HG02798 (cell line): ENCODE data around the gene FAM120A.

Experiments used
- ATAC-seq: cut with Tn5 transposase; IDR thresholded peaks from one replicate; pipeline ENCODE4 v1.9.1; 2021; ENCODE audit warnings: mild to moderate bottlenecking; ENCODE audit not compliant: unreplicated experiment, poor library complexity

FAM120A gene

DNA sequence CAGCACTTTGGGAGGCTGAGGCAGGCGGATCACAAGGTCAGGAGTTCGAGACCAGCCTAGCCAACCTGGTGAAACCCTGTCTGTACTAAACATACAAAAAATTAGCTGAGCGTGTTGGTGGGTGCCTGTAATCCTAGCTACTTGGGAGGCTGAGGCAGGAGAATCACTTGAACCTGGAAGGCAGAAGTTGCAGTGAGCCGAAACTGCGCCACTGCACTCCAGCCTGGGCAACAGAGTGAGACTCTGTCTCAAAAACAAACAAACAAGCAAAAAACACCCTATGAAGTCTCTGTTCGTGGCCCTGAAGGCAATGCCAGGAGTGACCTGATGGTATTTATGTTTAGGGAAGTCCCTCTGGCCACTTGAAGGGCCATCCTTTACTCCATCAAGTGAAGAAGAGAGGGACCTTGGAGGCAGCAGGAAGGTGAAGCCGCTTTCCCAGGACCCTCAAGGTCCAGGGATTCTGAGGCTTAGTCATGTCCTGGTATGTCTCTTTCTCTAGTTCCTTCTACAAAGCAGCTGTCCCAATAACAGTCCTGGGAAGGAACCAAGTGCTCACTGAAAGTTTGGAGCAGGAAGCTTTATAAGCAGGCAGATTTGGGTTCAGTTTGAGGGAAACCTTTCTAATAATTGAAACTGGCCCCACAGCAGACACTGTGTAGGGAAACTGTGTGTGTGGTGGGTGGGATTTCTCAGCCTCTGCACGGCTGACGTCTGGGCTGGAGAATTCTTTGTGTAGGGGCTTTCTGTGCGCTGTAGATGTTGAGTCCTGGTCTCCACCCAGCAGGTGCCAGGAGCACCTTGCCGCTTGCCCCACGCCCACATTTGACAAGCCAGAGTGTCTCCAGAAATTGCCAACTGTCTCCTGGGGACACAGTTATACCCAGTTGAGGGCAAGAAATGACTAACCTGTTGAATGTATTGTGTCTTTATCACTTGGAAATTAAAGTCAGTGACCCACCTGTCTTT, 137.4 kb downstream of the FAM120A start:
- ATAC-seq, result no peak

DNA sequence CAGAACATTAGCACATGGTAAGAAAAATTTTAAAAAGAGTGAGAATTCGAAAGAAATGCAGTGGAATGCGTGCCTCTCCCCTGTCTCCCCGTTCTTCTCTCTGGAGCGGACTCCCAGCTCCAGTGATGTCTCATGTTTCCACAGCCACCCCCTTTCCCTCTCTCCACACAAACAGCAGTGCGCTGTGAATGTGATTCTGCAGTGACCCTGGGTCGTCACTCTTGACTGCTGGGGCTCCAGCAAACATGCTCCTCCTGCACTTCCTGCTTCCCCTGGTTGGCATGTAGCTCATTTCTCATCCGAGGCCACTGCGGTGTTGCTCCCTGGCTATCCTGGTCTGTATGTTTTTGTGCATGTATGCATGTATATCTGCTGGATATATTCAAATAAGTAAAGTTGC, 138.2 kb downstream of the FAM120A start:
- ATAC-seq, result no peak

- ATAC-seq, result no peak
Observed at GRCh38 chr9:93590609-93591234, 139.2 kb downstream of the FAM120A start.

GRCh38 chr9:93591301-93592007, 140.0 kb downstream of the FAM120A start:
- no peak for ATAC-seq

DNA sequence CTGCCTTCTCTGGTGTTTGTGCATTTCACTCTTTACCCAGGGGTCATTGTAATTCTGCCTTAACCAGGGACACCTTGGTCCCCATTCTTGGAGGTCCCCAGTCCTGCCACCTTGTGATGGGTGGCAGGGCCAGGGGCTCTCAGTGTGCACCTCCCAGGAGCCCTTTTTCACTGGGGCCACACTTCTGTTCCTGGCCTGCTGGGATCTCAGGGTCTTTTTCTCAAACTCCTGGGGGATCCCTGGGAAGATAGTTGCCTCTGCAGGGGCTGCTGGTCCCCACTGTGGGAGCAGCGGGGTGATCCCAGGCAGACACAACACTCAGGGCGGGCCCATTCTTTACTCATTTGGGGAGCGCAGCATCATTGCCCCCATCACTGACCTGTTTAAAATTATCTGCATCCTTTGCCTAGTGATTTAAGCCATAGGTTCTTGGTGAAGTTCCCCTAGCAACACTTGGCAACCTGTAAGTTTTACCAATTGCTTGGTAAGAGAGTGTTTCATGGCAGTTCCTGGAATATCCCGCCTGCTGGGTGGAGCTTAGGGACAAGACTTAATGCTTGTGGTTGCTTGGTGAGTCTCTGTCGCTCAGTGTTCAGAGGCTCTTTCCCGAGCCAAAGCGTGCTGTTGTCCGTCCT, 140.6 kb downstream of the FAM120A start:
- ATAC-seq, result no peak

DNA sequence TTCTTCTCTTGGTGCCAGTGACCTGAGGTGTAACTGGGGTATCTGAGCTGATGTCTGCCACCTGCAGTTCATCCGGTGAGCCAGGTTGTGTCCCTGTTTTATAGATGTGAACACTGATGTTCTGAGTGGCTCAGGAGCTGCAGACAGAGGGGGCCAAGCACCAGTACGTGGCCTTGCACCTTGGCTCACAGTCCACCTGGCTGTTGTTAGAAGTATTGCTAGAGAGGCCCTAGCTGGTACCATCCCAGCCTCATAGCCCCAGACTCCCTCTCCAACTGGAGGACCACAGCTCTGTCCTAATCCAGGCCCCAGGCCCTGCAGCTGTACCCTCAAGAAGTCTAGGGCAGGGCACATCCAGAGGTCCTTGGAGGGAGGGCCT, 141.1 kb downstream of the FAM120A start:
- no peak for ATAC-seq

DNA sequence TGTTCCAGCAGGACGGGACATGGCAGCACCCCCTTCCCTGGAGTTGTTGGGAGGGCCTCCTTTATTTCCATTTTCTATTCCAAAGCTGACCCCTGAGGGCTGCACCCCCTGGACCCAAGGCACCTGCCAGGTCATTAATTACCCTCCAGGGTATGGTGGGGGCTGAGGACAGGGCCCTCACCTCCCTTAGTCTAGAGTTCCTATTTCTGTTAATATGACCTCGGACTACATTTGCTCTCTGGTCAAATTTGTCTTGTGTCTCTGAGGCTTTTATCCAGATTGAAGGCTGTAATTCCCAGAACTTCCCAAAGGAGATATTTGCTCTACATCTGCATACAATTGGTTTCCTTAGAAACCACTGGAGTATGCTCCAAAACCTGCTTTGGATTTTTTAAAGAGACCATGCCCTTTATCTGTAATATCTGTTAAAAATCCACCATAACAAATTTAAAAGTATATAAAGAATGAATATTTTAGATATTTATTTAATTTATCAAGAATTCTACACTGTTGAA, 141.7 kb downstream of the FAM120A start:
- no peak for ATAC-seq

GRCh38 chr9:93594041-93594756, 142.7 kb downstream of the FAM120A start:
- ATAC-seq, result no peak

DNA sequence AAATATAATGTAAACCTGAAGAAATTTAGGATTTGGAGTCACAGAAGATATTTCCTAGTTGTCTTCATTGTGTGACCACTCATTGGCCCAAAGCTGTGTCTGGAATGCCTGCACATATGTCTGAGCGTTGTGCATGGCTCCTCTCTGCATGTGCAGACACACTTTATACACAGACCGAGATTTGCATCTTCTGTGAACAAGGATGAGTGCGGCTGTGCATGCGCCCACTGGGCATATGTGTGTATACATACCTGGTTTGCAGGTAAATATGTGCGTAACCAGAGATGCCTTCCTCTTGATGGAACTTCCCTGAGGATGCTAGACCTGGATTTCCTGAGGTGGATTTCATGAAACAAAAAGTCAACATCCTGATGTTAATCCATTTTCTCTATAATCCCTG, 144.0 kb downstream of the FAM120A start:
- ATAC-seq, result no peak

DNA sequence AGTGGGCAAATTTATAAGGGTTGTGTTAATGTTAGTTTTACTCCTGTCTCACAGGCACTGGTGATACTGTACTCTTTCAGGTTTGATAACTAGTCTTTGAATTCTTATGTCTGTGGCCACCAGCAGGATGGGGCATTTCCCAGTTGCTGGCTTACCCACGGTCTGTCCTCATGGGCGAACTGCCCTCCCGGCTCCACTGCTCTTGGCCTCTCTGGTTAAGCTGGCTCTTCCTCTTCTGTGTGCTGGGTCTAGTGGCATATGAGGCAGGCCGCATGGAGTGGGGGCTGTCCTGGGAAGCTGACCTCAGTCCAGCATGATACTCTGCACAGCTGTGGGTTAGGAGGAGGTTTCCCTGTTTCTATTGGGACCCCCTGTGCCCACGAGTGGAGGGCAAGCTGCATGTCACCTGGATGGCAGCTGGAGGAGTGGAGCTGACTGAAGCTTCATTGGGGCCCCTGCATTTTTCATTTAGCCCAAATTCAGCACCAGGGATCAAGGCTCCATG, 144.4 kb downstream of the FAM120A start:
- no peak for ATAC-seq

- ATAC-seq, result no peak
Observed at GRCh38 chr9:93596399-93596798, 144.9 kb downstream of the FAM120A start.

- ATAC-seq, result no peak
Observed at GRCh38 chr9:93597142-93597706, 145.7 kb downstream of the FAM120A start.

DNA sequence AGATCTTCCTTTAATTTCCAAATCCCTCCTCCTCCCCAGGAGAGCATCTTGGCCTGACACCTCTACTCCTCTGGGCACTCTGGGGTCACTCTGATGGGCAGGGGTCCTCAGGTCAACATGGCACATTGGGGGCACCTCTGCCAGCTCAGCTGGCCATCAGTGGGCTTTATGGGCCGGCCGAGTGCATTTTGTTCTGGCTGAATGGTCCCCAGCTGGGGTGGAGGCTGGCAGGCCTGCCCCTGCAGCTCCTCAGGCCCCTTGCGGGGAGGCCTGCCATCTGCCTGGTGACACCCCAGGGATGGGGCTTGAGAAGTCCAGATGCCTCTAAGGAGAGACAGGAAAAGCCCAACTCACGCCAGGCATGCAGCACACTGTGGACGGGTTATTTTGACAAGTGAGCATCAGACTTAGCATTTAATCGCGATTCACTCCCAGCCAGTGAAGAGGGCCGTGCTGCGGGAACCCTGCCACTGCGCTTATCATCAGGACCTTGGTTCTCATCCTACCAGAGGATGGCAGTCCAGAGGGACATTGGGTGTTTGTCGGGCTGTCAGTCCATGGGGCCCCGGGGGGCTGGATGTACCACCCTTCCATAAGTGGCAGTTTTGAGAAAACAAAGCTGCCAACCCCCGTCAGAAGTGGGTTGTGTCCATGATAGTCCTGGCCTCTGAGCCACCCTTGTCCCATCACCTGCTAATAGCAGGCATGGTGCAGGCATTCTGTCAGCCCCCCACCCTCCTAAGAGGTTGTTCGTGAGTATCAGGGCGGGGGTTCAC, 146.6 kb downstream of the FAM120A start:
- no peak for ATAC-seq

DNA sequence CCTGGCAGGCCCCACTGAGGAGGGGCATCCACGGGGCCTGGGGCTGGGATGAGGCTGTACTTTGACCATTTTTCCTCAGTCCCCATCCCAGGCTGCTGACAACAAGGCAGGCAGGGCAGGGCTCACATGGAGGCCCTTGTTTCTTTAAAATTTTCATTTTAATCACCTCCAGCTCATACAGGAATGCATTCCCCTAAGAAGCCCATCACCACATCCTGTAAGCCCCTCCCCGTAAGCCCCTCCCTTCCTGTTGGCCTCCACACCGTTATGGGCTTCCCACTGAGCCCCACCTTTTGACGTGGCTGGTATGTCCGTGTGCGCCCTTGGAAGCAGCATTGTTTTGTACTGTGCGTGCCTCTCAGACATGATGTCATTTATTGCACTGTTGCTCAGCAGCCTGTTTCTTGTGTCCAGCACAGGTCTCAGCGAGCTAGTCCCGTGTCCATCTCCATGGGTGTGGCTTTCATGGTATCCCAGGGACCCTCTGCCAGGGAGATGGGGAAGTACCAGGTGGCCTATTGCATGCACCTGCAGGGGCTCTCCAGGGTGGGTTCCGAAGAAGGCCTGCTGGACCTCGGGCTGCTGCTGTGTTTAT, 147.3 kb downstream of the FAM120A start:
- no peak for ATAC-seq

DNA sequence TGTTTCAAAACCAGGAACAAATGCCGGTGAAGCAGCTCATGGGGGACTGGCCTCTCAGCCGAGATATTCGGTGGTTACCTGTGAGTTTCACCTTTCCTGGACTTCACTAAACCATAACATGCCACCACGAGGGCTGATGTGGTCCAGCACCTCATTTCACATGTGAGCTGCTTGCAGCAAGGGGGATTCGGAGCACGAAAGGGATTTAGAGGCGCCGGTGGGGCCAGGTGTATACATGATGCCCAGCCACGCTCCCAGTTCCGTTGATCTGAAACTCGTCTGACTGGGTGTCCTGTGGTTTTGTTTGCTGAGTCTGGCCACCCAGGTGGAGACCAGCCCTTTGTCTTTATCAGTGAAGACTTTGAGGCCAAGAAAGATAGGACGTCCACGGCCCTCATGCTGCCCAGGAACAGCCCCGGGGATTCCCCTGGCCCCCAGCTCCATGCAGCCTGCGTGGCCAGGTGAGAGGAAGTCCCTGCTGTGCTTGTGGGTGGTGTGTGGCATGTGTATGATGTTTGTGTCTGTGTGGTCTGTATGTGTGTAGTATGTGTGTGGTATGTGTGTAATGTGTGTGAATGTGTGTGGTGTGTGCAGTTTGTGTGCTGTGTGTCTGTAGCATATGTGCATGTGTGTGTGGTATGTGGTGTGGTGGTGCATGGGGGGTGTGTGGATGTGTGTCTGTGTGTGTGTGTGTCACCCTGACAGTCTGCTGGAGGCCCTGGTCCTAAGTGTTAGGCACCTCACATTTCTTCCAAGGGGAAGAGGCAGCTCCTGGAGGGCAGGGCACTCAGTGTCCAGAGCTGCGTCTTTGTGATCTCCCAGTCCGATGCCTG, 148.3 kb downstream of the FAM120A start:
- no peak for ATAC-seq

DNA sequence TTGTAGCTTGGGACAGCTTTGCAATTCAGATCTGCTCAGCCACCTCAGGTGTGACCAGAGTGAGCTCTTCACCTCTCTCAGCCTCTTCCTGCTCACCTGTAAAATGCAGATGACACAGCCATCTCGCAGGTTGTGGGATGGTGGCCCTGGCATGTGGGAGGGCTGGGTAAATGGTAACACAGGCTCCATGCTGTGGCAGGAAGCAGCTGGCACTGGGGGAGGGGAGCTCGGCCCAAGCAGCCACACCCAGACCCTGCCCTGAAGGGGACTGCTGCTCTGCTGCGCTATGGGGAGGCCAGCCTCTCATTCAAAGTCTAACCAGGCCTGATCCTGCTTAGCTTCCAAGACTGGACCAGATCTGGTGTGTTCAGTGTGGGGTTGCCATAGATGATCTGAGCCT, 149.0 kb downstream of the FAM120A start:
- no peak for ATAC-seq

DNA sequence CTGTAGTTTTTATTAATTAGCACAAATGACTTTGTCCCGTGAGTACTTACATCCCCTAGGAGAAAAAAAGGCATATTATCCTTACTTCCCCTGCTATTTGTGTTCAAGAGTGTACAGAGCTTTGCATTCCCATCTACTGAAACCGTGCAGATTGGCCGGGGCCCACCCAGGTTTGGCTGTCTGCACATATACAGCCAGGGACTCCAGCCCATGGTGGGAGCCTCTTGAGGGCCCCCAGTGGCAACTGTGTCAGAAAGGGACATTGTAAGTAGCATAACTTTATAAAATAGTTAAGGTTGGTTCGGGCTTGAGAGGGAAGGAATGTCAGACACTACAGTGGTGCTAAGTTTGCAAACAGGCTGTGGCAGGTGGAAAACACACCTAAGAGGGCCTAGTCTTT, 149.6 kb downstream of the FAM120A start:
- no peak for ATAC-seq
